GM12801 (cell line): Measurements from ENCODE around the gene RXFP2.

Experiments
- TF ChIP-seq, protein P1 (sequence below): IDR thresholded peaks from one replicate; pipeline ENCODE4 v1.5.1; 2011; ENCODE audit warnings: control low read depth; ENCODE audit not compliant: insufficient read length; ENCODE audit errors: extremely low read depth

RXFP2 gene, protein sequence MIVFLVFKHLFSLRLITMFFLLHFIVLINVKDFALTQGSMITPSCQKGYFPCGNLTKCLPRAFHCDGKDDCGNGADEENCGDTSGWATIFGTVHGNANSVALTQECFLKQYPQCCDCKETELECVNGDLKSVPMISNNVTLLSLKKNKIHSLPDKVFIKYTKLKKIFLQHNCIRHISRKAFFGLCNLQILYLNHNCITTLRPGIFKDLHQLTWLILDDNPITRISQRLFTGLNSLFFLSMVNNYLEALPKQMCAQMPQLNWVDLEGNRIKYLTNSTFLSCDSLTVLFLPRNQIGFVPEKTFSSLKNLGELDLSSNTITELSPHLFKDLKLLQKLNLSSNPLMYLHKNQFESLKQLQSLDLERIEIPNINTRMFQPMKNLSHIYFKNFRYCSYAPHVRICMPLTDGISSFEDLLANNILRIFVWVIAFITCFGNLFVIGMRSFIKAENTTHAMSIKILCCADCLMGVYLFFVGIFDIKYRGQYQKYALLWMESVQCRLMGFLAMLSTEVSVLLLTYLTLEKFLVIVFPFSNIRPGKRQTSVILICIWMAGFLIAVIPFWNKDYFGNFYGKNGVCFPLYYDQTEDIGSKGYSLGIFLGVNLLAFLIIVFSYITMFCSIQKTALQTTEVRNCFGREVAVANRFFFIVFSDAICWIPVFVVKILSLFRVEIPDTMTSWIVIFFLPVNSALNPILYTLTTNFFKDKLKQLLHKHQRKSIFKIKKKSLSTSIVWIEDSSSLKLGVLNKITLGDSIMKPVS

DNA sequence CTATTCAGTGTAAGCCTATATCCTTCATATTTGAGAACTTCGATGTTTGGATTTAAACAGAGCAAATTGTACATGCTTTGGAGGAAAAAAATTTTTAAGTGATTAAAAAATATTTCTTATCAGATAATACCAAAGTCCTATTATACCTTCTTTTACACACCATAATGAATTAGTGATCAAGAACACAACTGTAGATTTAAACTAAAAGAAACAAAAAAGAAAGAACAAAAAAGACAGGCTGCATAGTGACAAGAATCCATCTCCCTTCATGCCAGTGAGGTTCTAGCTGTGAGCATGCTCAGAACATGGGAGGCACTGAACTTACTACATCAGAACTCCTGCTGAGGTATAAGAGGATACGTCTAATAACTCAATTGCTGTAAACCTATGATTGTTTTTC, at the start of gene RXFP2:
Gene RXFP2, plus strand, starts transcription at position 301 of the 400 bp plus-strand sequence. Its CDS starts 87 bp downstream, at position 388.
- TF ChIP-seq, protein P1, sequence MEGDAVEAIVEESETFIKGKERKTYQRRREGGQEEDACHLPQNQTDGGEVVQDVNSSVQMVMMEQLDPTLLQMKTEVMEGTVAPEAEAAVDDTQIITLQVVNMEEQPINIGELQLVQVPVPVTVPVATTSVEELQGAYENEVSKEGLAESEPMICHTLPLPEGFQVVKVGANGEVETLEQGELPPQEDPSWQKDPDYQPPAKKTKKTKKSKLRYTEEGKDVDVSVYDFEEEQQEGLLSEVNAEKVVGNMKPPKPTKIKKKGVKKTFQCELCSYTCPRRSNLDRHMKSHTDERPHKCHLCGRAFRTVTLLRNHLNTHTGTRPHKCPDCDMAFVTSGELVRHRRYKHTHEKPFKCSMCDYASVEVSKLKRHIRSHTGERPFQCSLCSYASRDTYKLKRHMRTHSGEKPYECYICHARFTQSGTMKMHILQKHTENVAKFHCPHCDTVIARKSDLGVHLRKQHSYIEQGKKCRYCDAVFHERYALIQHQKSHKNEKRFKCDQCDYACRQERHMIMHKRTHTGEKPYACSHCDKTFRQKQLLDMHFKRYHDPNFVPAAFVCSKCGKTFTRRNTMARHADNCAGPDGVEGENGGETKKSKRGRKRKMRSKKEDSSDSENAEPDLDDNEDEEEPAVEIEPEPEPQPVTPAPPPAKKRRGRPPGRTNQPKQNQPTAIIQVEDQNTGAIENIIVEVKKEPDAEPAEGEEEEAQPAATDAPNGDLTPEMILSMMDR: no peak

DNA sequence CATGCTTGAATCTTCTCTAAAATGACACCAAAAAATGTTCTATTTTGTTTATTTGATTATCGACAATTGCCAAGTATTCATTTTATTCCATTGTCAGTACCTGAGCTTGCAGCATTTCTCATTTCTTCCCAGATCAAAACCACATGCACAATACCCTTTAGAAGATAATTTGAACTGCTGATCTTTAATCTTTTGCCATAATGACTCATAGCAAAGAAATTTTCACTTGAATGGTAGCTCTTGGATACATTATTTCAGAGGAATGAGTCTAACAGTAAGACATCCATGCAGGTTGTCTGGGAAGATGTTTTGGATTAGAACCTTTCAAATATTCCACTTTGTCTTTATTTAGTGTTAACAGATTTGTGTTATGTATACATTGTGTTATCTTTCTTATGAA, 42.0 kb upstream of the RXFP2 start:
- TF ChIP-seq, protein P1: no peak

DNA sequence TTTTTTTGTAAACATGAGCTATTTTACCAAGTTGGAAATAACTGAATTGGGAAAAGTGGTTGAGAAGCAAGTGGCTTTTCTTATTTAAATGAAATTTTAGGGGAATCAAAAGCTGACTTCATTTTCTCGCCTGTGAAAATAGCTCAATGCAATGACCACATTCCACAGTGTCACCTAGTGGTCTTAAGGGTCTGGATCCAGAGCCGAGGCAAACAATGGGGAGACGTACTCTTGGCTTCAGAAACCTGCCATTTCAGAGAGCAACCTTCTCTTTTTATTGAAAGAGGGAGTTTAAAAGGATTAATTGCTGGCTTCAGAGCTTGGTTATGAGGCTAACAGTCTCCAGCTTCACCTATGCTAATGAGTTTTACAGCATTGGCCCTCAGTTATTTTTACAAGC, 39.7 kb upstream of the RXFP2 start:
- TF ChIP-seq, protein P1: no peak

DNA sequence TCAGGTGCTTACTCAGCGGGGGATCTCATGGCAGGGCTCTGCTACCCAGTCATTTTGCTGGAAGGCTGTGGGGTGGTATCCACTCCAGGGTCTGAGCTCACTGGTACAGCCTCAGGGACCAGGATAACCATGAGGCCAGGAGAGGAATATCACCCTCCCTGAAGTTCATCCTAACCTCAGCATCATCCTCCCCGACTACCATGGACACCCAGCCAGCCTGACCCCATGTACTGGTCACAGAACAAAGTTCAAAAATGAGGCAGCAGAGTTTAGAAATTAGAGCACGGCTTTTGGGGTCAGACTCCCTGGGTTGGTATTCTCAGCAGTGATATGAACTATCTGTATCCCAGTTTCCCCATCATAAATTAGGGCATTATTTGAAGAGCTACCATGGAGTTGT, 35.5 kb upstream of the RXFP2 start:
- TF ChIP-seq, protein P1: no peak

DNA sequence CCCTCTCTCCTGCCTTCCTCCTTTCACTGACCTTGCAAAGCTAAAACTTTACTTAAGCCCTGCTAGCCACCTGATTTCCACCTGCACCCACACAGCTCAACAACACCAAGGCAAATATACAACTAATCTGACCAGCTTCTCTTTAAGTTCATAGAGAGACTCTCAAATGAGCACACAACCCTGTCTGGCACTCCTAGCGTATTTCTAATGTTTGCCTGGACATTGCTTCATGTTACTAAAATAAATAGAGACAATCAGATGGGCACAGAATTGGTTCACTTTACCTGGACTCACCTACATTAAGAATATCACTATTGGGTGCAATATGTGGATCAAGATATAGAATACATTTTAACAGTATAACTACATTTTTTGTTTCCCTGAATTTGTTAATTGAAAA, 33.2 kb upstream of the RXFP2 start:
- TF ChIP-seq, protein P1: no peak

DNA sequence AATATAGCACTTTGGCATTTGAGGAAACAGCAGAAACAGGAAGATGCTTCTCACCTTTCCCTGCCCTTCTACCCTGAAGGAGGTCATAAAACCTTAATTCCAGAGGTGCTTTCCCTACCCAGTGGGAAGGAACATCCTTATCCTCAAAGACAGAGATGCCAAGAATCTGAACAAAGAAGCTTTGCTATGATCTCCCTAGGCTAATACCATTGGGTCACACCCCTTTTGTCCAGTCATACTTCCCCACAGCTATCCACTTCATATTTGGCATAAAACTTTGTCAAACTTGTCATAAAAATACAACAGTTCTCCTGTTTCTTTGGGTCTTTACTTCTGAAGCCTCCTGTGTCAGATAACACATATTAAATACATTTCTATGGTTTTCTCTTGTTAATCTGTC, 21.7 kb upstream of the RXFP2 start:
- TF ChIP-seq, protein P1: no peak

DNA sequence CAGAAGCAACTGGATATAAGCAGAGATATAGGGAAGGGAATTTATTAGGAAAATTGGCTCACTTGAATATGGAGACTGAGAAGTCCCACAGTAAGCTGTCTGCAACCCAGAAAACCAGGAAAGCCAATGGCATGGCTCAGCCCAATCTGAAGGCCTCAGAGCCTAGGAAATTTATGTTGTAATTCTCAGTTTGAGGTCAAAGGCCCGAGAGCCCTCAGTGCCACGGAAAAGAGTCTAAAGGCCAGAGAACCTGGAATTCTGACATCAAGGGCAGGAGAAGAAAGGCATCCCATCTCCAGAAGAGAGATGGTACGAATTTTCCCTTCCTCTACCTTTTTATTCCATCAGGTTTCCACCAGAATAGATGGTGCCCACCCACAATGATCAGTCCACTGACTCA, 20.1 kb upstream of the RXFP2 start:
- TF ChIP-seq, protein P1: no peak
